HG03175 (cell line): ENCODE measurements around the gene AGBL2.
"Not testable (repeated sequence)": the region's sequence is repeated elsewhere in the genome, so short reads cannot be mapped to it uniquely, and the experiment has no call there.

ENCODE experiments used
- ATAC-seq: cut with Tn5 transposase; IDR thresholded peaks from one replicate; pipeline ENCODE4 v1.9.1; 2021; ENCODE audit warnings: mild to moderate bottlenecking, moderate library complexity; ENCODE audit not compliant: unreplicated experiment

The AGBL2 gene

DNA sequence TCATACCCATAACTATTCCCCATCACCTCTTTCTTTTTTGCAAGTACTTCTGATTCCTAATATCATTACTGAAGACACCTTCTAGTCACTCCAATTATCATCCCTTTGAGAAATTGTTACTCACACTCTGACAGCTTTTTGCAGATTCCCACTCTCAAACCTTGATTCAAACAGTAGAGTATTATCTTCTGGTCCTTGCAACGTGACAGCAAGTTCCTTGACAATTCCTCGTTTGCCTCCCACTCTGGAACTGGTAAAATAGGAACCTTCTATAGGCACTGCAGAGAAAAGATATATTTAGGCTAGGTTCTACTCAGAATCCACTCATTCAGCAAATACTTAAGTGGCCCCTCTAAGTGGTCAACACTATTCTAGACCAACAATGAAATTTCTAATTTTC lies 23.2 kb downstream of the AGBL2 start:
- ATAC-seq: no peak

DNA sequence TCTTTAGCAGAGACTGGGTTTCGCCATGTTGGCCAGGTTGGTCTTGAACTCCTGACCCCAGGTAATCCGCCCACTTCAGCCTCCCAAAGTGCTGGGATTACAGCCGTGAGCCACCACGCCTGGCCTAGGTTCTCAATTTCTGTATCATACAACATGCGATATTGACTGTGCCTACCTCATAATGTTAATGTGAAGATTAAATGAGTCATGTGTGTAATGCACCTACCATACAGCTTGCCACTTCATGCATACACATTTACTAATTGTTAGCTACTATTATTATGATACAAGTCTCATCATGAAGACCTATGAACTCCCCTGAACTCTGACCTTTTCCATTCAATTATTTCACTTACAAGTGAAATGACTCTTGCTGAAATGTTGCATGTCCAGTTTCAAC lies 25.7 kb downstream of the AGBL2 start:
- ATAC-seq: no peak

DNA sequence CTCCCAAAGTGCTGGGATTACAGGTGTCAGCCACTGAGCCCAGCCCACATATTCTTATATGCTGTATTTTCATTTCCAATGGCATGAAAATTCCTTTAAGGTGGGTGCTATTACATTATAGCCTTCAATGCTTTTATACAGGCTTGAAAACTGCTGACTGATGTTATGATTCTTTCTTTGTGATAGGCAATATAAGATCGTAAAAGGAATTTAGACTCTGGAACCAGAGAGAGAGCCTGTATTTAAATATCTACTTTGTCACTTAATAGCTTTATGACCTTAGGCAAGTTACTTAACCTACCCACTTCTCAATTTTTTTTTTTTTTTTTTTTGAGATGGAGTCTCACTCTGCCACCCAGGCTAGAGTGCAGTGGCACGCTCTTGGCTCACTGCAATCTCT lies 26.2 kb downstream of the AGBL2 start:
- no peak for ATAC-seq

DNA sequence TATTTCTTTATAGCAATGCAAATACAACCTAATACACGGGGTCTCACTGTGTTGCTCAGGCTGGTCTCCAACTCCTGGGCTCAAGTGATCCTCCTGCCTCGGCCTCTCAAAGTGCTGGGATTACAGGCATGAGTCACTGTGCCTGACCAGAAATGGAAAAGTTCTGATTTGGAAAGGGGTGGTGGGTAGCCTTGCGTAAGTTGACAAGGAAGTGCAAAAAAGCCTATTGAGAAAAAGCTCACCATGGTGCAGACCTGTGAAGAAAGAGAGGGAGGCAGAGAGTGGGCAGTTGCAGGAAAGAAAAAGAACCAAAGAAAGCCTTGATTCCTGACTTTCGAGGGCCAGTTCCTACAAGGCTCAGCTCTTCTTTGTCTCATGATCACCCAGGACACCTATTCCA lies 27.1 kb downstream of the AGBL2 start:
- ATAC-seq: no peak

DNA sequence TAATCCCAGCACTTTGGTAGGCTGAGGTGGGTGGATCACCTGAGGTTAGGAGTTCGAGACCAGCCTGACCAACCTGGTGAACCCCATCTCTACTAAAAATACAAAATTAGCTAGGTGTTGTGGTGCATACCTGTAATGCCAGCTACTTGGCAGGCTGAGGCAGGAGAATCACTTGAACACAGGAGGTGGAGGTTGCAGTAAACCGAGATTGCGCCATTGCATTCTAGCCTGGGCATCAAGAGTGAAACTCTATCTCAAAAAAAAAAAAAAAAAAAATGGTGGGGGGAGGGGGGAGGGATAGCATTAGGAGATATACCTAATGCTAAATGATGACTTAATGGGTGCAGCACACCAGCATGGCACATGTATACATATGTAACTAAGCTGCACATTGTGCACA lies 28.5 kb downstream of the AGBL2 start:
- ATAC-seq: not testable (repeated sequence)

DNA sequence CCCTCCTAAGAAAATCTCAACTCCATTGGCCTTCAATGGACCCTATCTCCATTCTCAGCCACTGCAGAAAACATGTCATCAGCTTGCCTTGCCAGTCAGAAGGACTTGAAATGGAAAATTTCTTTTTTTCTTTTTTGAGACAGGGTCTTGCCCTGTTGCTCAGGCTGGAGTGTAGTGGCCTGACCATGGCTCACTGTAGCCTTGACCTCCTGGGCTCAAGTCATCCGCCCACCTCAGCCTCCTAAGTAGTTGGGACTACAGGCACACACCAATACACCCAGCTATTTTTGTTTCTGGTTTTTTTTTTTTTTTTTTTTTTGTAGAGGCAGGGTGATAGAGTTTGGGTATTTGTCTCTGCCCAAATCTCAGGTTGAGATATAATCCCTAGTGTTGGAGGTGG lies 29.0 kb downstream of the AGBL2 start:
- ATAC-seq: no peak

DNA sequence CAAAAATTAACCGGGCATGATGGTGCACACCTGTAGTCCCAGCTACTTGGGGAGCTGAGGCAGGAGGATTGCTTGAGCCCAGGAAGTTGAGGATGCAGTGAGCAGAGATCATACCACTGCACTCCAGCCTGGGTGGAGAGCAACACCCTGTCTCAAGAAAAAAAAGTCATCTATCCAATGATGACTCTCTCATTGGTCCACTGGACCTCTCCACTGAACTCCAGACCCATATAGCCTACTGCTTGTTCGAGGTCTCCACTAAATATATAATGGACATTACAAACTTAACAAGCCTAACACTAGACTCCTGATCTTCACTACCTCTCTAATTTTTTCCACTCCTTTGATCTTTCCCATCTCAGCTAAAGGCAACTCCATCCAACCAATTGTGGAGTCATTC lies 39.3 kb downstream of the AGBL2 start:
- ATAC-seq: no peak

DNA sequence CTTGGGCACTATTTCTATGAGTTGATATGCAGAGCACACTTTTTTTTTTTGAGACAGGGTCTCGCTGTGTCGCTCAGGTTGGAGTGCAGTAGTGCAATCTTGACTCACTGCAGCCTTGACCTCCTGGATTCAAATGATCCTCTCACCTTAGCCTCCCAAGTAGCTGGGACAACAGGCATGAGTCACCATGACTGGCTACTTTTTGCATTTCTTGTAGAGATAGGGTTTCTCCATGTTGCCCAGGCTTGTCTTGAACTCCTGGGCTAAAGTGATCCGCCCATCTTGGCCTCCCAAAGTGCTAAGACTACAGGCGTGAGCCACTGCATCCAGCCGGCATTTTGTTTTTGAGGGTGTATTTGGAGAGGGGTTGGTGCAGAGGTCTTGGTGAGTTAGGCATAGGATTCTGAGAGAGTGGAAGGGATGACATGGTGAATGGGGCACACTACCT lies 42.9 kb downstream of the AGBL2 start:
- ATAC-seq: no peak

DNA sequence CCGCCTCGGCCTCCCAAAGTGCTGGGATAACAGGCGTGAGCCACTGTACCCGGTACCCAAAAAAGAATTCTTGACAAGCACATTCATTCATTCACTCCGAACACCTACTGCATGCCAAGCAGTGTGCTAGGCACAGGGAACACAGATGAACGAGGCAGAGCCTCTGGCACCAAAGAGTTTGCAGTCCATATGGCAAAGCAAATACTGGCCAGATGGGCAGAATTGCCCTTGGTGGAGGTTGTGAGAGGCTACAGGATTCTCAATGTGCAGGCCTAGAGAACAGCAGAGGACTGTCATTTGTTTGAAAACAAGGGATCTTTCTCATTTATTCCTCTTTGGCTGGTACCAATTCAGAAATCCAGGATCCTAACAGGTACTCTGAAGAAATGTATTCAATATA lies 45.3 kb downstream of the AGBL2 start:
- ATAC-seq: no peak

DNA sequence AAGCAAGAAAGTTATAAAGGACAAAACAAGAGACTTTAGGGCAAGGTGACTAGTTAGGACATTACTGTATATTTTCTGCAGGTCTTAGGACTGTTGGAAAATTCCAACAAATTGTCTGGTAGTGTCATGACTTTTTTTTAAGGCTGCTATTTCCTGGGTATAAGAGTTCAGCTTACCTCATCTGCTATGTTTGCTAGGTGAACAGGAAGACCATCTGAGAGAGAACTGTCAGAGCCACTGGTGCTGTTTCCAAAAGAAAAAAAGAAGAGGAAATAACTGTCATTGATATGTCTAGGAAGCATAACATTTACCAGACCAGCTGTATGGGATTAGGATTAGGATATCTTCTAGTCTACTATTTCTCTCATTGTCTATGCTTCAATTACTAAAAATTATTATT lies 46.5 kb downstream of the AGBL2 start:
- no peak for ATAC-seq

DNA sequence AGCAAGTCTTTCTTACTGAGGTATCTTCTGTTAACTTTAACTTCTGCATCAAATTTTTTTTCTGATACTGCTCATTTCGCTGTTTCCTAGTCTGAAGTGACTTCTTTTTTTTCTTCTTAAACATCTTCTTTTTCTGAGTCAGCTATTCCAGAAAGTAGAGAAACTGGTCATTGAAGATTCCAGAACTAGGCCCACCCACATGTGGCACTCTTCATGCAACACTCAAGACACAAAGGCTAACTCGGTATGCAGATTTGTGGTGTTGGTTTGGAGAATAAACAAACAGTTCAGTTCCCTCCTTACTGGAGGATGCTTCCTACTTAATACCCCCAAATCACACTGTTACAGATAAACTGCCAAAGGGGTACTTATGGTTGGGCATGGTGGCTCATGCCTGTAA lies 47.6 kb downstream of the AGBL2 start:
- ATAC-seq: no peak

DNA sequence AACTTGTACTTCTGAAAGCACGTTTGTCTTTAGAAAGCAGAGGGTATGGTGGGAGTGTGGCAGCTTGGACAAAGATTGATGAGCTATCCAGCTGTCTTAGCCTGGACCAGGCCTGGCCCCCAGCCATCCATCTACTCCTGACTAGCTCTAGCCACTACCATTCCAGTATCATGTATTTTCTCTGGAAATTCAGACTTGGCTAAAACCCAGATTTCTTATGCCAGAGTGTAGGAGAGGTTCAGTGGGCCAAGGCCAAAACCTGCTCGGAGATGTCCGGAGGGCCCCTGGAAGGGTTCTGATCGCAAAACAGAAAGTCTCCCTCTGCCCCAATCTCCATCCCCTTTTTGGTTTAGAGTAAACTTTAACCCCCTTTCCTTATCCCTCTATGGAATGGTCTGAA lies 48.0 kb downstream of the AGBL2 start:
- ATAC-seq: no peak

DNA sequence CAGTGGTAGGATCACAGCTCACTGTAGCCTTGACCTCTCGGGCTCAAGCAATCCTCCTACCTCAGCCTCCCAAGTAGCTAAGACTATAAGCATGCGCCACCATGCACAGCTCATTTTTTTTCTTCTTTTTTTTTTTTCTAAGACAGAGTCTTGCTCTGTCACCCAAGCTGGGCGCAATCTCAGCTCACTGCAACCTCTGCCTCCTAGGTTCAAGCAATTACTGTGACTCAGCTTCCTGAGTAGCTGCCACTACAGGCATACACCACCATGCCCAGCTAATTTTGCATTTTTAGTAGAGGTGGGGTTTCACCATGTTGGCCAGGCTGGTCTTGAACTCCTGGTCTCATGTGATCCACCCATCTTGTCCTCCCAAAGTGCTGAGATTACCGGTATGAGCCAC lies 50.2 kb downstream of the AGBL2 start:
- ATAC-seq: not testable (repeated sequence)

DNA sequence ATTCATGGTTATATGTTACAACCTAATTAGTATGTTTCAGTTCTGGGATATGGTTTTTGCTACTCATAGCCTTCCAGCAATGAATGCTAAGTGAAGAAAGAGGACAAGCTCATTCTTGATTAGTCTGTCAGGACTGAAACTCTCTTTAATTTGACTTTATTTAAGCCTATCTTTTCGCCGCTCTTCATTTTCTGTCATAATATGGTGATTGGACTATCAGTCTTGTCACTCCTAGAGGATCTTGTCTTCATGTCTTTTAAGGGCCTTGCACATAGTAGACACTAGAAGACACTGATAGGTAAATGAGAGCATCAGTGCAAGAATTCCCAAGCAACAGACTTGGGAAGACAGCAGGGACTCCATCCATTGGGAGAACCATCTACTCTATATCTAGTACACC lies 53.9 kb downstream of the AGBL2 start:
- no peak for ATAC-seq

DNA sequence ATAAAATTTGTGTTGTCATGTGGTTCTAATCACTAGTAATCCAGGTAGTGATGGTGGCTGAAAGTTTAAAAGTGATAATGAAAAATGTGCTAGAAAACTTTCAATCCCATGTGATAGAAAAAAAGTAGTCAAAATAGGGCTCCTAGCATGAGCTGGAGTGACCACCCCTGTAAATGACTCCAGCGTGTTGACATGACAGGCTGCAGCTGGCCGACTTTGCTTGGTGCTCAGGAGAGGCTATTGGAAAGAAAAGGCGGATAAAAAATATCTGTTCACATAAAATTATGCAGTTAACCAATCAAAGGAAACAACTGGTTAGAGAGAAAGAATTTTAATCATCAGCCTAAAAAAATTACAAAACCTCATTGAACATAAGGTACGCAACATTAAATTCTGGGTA lies 55.9 kb downstream of the AGBL2 start:
- ATAC-seq: no peak

DNA sequence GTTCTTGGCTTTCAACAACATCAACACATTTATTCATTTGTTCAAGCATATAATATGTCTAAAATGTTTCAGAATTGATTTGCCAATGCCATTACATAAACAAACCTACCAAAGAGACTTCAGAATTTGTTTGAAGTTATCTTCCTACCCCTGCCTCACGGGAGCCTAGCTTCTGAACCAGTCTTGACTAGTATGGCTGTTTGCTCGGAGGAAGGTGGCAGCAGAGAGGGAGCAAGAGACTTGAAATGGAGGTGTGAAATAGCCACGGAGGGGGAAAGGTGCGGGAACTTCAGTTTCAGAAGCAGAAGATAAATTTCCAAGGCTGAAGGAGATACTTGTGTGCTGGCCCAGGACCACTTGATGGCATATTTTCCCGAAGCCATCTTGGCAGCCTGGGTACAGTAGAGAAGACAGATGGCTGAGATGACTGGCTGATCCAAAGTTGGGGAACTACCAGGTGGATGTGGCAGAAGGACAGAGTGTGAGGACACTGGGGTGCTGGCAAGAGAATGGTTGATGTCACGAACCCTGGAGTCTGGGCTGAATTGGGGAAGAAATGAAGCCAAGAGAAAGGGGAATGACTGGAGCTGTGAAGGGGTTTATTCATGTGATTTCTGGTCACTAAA lies 58.8 kb downstream of the AGBL2 start:
- no peak for ATAC-seq

DNA sequence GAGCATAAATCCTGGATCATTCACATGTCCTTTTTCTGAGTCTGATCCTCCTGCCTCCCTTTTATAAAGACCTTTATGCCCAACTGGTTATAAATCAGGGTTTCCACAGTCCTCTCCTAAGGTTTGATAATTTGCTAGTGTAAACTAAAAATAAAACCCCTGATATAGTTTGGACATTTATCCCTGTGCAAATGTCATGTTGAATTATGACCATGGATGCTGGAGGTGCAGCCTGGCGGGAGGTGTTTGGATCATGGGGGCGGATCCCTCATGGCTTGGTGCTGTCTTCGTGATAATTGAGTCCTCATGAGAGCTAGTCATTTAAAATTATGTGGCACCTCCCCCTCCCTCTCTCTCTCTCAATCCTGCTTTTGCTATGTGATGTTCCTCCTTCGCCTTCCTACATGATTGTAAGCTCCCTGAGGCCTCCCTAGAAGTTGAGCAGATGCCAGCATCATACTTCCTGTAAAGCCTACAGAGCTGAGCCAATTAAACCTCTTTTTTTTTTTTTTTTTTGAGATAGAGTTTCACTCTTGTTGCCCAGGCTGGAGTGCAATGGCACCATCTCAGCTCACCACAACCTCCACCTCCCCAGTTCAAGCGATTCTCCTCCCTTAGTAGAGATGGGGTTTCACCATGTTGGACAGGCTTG lies 63.2 kb downstream of the AGBL2 start:
- no peak for ATAC-seq

DNA sequence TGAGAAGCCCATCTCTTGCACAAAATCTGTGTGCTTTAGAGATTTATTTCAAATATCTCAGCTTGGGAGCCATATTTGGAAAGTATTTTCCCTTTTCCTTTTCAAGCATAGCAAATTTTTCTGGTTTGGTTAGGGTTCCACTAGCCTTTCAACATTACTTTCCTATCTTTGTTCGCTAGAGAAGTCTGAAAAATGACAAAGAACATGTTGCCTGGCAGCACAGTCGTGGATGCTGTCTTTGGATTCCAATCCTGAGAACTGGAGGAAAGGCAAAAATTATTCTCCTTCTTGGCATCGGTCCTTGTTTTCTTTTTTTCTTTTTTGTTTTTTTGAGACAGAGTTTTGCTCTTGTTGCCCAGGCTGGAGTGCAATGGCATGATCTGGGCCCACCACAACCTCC lies 65.9 kb downstream of the AGBL2 start:
- no peak for ATAC-seq

DNA sequence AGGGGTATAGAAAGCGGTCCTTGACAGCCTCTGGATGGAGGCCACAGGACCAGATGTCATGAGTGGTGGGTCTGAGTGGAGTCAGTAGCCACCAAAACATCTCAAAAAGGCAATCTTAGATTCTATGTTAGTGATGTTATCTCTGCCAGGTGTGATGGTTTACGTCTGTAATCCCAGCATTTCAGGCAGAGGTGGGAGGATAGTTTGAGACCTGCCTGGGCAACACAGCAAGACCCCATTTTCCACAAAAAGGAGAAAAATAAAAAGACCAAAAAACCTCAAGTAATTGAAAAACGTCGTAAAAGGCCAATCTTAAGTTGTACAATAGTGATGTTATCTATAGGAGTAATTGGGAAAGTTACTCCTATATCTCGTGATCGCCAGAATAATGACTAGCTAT lies 69.2 kb downstream of the AGBL2 start:
- no peak for ATAC-seq

DNA sequence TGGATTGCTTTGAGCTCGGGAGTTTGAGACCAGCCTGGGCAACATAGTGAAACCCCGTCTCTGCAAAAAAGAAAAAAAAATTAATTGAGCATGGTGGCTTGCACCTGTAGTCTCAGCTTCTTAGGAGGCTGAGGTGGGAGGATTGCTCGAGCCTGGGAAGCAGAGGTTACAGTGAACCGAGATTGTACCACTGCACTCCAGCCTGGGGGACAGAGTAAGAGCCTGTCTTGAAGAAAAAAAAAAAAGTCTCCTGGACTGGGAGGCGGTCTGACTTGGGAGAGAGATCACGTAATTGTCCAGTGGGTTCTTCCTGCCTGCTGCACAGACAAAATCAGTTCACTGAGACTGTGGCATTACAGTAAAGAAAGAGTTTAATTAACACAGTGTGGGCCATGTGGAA lies 69.7 kb downstream of the AGBL2 start:
- ATAC-seq: no peak

DNA sequence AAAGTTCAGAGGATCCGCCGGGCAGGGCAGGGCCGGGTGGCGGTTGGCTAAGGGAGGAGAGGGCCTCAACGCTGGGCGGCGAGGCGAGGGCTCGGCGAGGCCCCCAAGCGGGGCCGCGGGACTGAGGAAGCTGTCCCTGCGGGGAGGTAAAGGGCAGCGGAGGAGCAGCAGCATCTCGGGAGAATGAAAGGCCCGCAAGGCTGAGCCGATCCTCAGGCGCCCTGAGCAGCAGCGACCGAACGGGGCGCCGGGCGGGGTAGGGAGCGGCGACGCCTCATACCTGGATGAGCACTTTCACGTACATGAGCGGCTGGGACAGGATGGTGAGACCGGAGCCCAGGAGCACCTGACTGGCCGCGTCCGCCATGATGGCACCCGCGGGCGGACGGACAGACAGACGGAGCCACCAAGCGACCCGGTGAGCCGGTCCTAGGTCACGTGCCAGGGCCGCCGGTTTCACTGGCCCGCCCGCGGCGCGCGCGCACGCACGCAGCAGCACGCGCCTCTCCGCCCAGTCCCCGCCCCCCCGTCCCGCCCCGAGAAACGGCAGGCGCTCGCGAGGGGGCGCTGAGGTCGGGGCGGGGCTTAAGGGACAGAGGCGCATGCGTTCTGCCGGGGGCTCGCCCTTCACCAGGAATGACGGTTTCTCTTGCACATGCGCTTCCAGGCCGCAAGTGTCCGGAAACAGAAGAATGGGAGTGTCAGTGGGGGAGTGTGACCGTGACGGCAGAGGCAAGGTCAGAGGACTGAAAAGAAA lies 72.9 kb downstream of the AGBL2 start, which contains the start of gene MTCH2:
Gene MTCH2 (minus strand): TSS at position 461 of the 757 bp plus-strand sequence. CDS start 94 bp downstream, at position 367.
- ATAC-seq: peak; percentile 88

DNA sequence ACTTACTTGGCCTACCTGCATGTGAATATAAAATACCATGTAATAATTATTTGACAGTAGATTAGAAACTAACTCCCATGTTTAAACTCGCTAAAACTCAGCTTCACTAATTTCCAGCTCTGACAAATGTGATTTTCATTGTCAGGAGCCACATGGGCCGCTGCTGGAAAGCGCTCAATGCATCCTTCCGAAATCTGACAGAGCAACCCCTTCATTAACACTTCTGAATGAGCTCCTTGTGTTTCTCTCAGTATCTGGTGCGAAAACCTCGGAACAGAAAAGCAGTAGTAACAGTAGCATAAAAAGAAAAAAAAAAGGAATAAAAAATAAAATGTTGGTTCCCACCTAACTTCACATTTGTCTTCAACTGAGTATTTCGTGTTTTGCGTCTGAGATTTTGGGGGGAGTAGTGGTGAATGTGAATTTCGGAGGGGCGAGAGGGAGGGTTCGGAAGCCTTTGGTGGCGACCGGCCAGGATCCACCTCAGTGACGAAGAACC lies 73.5 kb downstream of the AGBL2 start:
- ATAC-seq: no peak
